K562 (cell line): Measurements from ENCODE around the gene NKX2-1. TPM values are rescaled to one million over a fixed set of nuclear protein-coding genes. Genes with fewer than 3 reads are reported as not detected.
A peak's percentile ranks its signal among the peaks of the same experiment; 100 is the strongest.

Source experiments
- ATAC-seq: fragments of 200-7000 bp; cut with Tn5 transposase; 3 replicates; pipeline ENCODE4 v1.9.1; 2020; ENCODE audit warnings: moderate library complexity
- BruUV-seq: library from RNA; stranded (reverse); fragments of 400-500 nt; replicated peaks from 2 replicates; lab custom pipeline; 2021; lab: Mats Ljungman, UMichigan
- CTCF ChIA-PET: fragments of 300-600 bp; formaldehyde crosslinking; extraction: SDS; loops from one replicate; lab custom pipeline; 2021; ENCODE audit warnings: low intra/inter-chr PET ratio; lab: Yijun Ruan, JAX
- POLR2A ChIA-PET: fragments of 300-600, 350-650 bp; sonication (Branson Sonifier 250); formaldehyde crosslinking; extraction: SDS; loops from one replicate; lab custom pipeline; 2021; ENCODE audit warnings: antibody characterized with exemption, inconsistent platforms; lab: Yijun Ruan, JAX
- DNase-seq, 4 experiments: peaks; one replicate each; pipeline versions ENCODE4 v3.0.0 to v3.0.0-alpha.2; 2011 to 2018; ENCODE audit warnings: low spot score in 3 of 4, mixed read lengths in 3 of 4; ENCODE audit errors: extremely low read depth in 1 of 4
- FAIRE-seq: peaks from 2 replicates; lab custom pipeline; 2011; peaks lifted over from hg19 to GRCh38; lab: Jason Lieb, UNC
- H2AFZ ChIP-seq: 2 replicates; pipeline ENCODE4 v1.6.0; 2011; ENCODE audit warnings: low read depth, low read length, control low read depth, inconsistent platforms
- H3K27ac ChIP-seq: fragments of 200-600 bp; 3 replicates; pipeline ENCODE4 v1.8.0; 2011; ENCODE audit warnings: low read depth, mild to moderate bottlenecking, control low read depth, inconsistent platforms, low read length, moderate library complexity, mixed read lengths; ENCODE audit errors: extremely low read depth
- H3K27me3 ChIP-seq, 2 experiments: fragments of 300-600 bp in 1 of 2; 2 replicates in 1 of 2; 3 replicates in 1 of 2; pipeline versions ENCODE4 v1.6.0 to v1.8.0; 2011; ENCODE audit warnings: inconsistent platforms in 2 of 2, low read length in 2 of 2, mild to moderate bottlenecking in 1 of 2, mixed read lengths in 1 of 2, moderate library complexity in 1 of 2; ENCODE audit not compliant: control insufficient read depth in 2 of 2, insufficient read depth in 2 of 2
- H3K36me3 ChIP-seq: fragments of 300-600 bp; 3 replicates; pipeline ENCODE4 v1.8.0; 2011; ENCODE audit warnings: mild to moderate bottlenecking, low read length, inconsistent platforms; ENCODE audit not compliant: control insufficient read depth, insufficient read depth
- H3K4me1 ChIP-seq, 2 experiments: fragments of 200-600 bp in 1 of 2; replicated peaks in 1 of 2; 2 replicates in 1 of 2; 3 replicates in 1 of 2; pipeline versions ENCODE4 v1.5.1 to v1.8.0; 2011; ENCODE audit warnings: inconsistent platforms in 2 of 2, low read length in 2 of 2, mild to moderate bottlenecking in 1 of 2, mixed read lengths in 1 of 2, moderate library complexity in 1 of 2; ENCODE audit not compliant: control insufficient read depth in 2 of 2, insufficient read depth in 2 of 2
- H3K4me2 ChIP-seq: 2 replicates; pipeline ENCODE4 v1.6.1; 2011; ENCODE audit warnings: low read length, control low read depth, inconsistent platforms, mixed read lengths; ENCODE audit not compliant: insufficient read depth
- H3K4me3 ChIP-seq: fragments of 200-600 bp; sonication (generic), shearing (Covaris generic); 2 replicates; pipeline ENCODE4 v1.5.1; 2016; ENCODE audit warnings: control low read depth, inconsistent platforms
- H3K79me2 ChIP-seq: fragments of 200-600 bp; 3 replicates; pipeline ENCODE4 v1.8.0; 2011; ENCODE audit warnings: low read length, inconsistent platforms; ENCODE audit not compliant: control insufficient read depth, insufficient read depth
- H3K9ac ChIP-seq, 2 experiments: 2 replicates each; pipeline versions ENCODE4 v1.6.0 to v1.6.1; 2011; ENCODE audit warnings: low read depth in 2 of 2, low read length in 2 of 2, control low read depth in 1 of 2, inconsistent platforms in 1 of 2, mild to moderate bottlenecking in 1 of 2, mixed read lengths in 1 of 2; ENCODE audit not compliant: insufficient read depth in 1 of 2
- H3K9me1 ChIP-seq: one replicate; pipeline ENCODE4 v1.6.0; 2011; ENCODE audit warnings: inconsistent platforms, mild to moderate bottlenecking, low read length, moderate library complexity; ENCODE audit not compliant: control insufficient read depth, insufficient read depth
- H3K9me3 ChIP-seq: replicated peaks from 2 replicates; pipeline ENCODE4 v1.5.1; 2011; ENCODE audit warnings: low read depth, low read length, inconsistent platforms; ENCODE audit not compliant: control insufficient read depth, insufficient read depth
- H4K20me1 ChIP-seq: replicated peaks from 2 replicates; pipeline ENCODE4 v1.6.1; 2011; ENCODE audit warnings: low read length, inconsistent platforms, mixed read lengths; ENCODE audit not compliant: control insufficient read depth, insufficient read depth
- CEBPB ChIP-seq: fragments of 450-650 bp; IDR thresholded peaks from 2 replicates; pipeline ENCODE4 v1.6.1; 2016; ENCODE audit warnings: missing genetic modification characterization, missing compliant biosample characterization
- NR4A1 ChIP-seq, 2 experiments: fragments of 250-450 bp in 1 of 2; fragments of 450-650 bp in 1 of 2; sonication (Bioruptor Pico) in 1 of 2; IDR thresholded peaks; 2 replicates each; pipeline versions ENCODE4 v1.4.0 to v1.6.1; 2016 to 2020; ENCODE audit warnings: mild to moderate bottlenecking in 2 of 2, missing compliant biosample characterization in 1 of 2, missing genetic modification characterization in 1 of 2, moderate library complexity in 1 of 2
- RAD21 ChIP-seq, 2 experiments: fragments of 250-450 bp in 1 of 2; fragments of 450-650 bp in 1 of 2; sonication (Bioruptor Pico) in 1 of 2; formaldehyde crosslinking in 1 of 2; IDR thresholded peaks in 1 of 2; conservative IDR thresholded peaks in 1 of 2; 2 replicates each; pipeline versions ENCODE4 v1.4.0 to v1.8.0; 2020 to 2022; ENCODE audit warnings: mild to moderate bottlenecking in 2 of 2, moderate library complexity in 1 of 2
- SMC3 ChIP-seq: conservative IDR thresholded peaks from 2 replicates; pipeline ENCODE4 v1.6.1; 2011; ENCODE audit warnings: low read depth, low read length, improper control_type of control experiment; ENCODE audit not compliant: insufficient read depth
- ZNF384 ChIP-seq: IDR thresholded peaks from 2 replicates; pipeline ENCODE4 v1.6.1; 2012; ENCODE audit warnings: low read depth, low read length, improper control_type of control experiment
- ZNF431 ChIP-seq: sonication (generic); formaldehyde crosslinking; IDR thresholded peaks from 2 replicates; pipeline ENCODE4 v1.8.0; 2022; ENCODE audit warnings: mild to moderate bottlenecking, missing genetic modification reagents
- WGBS: fragments of 100-300 bp; shearing (Covaris generic); methylation state at CpG from one replicate; pipeline ENCODE4 v1.1.6; 2016; ENCODE audit warnings: low coverage, mixed read lengths; ENCODE audit not compliant: insufficient coverage; ENCODE audit errors: missing lambda C conversion rate; 5-methylcytosine and 5-hydroxymethylcytosine counted together
- in situ Hi-C: fragments of 300-500 bp; cut with MboI; formaldehyde crosslinking; loops from 4 replicates; pipeline ENCODE4 v1.15.0; 2018; ENCODE audit warnings: inconsistent platforms, mixed read lengths
- intact Hi-C: fragments of 100-400 bp; cut with micrococcal nuclease; formaldehyde crosslinking; loops from 2 replicates; pipeline ENCODE4 v1.14.2; 2022
- polyA plus RNA-seq, 8 experiments: library from polyadenylated mRNA; depleted of rRNA in 4 of 8; stranded (reverse) in 5 of 8; unstranded in 3 of 8; fragments of >200 nt; fragmentation: Nextera tagmentation in 2 of 8; fragmentation: Illumina TruSeq in 1 of 8; extraction: Ambion mirVana in 2 of 8; extraction: Trizol in 1 of 8; gene quantifications; 2 replicates each; pipeline versions ENCODE4 v1.2.1 to v1.2.3, GENCODE V29; 2011 to 2014; ENCODE audit warnings: inconsistent platforms in 1 of 8, missing spikeins in 1 of 8
- total RNA-seq, 7 experiments: library from RNA; depleted of rRNA in 6 of 7; stranded (reverse); fragments of >200 nt in 6 of 7; fragmentation: Illumina TruSeq in 2 of 7; extraction: Trizol in 2 of 7; gene quantifications; 2 replicates each; pipeline versions ENCODE4 v1.2.1 to v1.2.3, GENCODE V29; 2011 to 2021; ENCODE audit warnings: low replicate concordance in 1 of 7
- TF ChIP-seq, protein P1 (sequence below), 3 experiments: IDR thresholded peaks in 2 of 3; conservative IDR thresholded peaks in 1 of 3; 2 replicates each; pipeline ENCODE4 v1.5.1; 2011 to 2012; ENCODE audit warnings: low read length in 3 of 3, mild to moderate bottlenecking in 3 of 3, control low read depth in 2 of 3, improper control_type of control experiment in 1 of 3, inconsistent platforms in 1 of 3, low read depth in 1 of 3, mixed read lengths in 1 of 3, moderate library complexity in 1 of 3; ENCODE audit not compliant: insufficient read depth in 2 of 3
- TF ChIP-seq, protein P2 (sequence below), 2 experiments: fragments of 450-650 bp; formaldehyde crosslinking in 1 of 2; IDR thresholded peaks; 2 replicates each; pipeline versions ENCODE4 v1.4.0 to v1.6.1; 2014 to 2020; ENCODE audit warnings: mild to moderate bottlenecking in 2 of 2, borderline replicate concordance in 1 of 2, low read depth in 1 of 2

Gene NKX2-1
- total and polyA plus RNA-seq, 9 of the 15 experiments (the other 6 are each of a cell fraction or from before 2014, with no cell fraction given): 0.11 TPM; not detected in 8

GRCh38 chr14:36553656-36554260 is 33.7 kb upstream of the NKX2-1 start:
- TF ChIP-seq ZNF384: peak; percentile 98
- no peak for TF ChIP-seq ZNF431 (CRISPR knock-in tag)
- no peak for TF ChIP-seq NR4A1 (CRISPR knock-in tag; IDR thresholded peaks at IDR 0.05)
- TF ChIP-seq NR4A1 (tag; IDR thresholded peaks at IDR 0.05): no peak
- TF ChIP-seq, protein P1, sequence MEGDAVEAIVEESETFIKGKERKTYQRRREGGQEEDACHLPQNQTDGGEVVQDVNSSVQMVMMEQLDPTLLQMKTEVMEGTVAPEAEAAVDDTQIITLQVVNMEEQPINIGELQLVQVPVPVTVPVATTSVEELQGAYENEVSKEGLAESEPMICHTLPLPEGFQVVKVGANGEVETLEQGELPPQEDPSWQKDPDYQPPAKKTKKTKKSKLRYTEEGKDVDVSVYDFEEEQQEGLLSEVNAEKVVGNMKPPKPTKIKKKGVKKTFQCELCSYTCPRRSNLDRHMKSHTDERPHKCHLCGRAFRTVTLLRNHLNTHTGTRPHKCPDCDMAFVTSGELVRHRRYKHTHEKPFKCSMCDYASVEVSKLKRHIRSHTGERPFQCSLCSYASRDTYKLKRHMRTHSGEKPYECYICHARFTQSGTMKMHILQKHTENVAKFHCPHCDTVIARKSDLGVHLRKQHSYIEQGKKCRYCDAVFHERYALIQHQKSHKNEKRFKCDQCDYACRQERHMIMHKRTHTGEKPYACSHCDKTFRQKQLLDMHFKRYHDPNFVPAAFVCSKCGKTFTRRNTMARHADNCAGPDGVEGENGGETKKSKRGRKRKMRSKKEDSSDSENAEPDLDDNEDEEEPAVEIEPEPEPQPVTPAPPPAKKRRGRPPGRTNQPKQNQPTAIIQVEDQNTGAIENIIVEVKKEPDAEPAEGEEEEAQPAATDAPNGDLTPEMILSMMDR (IDR thresholded peaks at IDR 0.05 in 2 of 3, conservative IDR thresholded peaks at IDR 0.05 in 1 of 3; ENCODE audit: insufficient read depth in 2 of 3, low read depth in 1 of 3, low read length in 3 of 3): peak; percentile 54 to 70 (median 55)
- TF ChIP-seq, protein P2, sequence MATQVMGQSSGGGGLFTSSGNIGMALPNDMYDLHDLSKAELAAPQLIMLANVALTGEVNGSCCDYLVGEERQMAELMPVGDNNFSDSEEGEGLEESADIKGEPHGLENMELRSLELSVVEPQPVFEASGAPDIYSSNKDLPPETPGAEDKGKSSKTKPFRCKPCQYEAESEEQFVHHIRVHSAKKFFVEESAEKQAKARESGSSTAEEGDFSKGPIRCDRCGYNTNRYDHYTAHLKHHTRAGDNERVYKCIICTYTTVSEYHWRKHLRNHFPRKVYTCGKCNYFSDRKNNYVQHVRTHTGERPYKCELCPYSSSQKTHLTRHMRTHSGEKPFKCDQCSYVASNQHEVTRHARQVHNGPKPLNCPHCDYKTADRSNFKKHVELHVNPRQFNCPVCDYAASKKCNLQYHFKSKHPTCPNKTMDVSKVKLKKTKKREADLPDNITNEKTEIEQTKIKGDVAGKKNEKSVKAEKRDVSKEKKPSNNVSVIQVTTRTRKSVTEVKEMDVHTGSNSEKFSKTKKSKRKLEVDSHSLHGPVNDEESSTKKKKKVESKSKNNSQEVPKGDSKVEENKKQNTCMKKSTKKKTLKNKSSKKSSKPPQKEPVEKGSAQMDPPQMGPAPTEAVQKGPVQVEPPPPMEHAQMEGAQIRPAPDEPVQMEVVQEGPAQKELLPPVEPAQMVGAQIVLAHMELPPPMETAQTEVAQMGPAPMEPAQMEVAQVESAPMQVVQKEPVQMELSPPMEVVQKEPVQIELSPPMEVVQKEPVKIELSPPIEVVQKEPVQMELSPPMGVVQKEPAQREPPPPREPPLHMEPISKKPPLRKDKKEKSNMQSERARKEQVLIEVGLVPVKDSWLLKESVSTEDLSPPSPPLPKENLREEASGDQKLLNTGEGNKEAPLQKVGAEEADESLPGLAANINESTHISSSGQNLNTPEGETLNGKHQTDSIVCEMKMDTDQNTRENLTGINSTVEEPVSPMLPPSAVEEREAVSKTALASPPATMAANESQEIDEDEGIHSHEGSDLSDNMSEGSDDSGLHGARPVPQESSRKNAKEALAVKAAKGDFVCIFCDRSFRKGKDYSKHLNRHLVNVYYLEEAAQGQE (IDR thresholded peaks at IDR 0.05; ENCODE audit: borderline replicate concordance): peak; percentile 23; the same call in 1 of the 2 replicates
- TF ChIP-seq, protein P2 (CRISPR knock-in tag; IDR thresholded peaks at IDR 0.05; ENCODE audit: low read depth): no peak
- peak; percentile 40; the same call in 1 of the 2 replicates for TF ChIP-seq SMC3
- TF ChIP-seq RAD21 (CRISPR knock-in tag; conservative IDR thresholded peaks at IDR 0.05 in 1 of 2, IDR thresholded peaks at IDR 0.05 in 1 of 2): peak in 1 of 2 experiments; percentile 42; a peak in 3 of 4 replicates
- TF ChIP-seq CEBPB (tag): no peak
- TF ChIP-seq, all 486 proteins: peak for 5
- H3K4me1 ChIP-seq: no peaks in the 10 kb centered on the region
- H4K20me1 ChIP-seq: no peaks in the 10 kb centered on the region; the same call in none of the 2 replicates
- CTCF ChIA-PET: interaction anchor here (0.6 to 1.8 kb wide), 3 partner anchors 51 to 596 kb away, joined by 3 to 20 read pairs (median 7); no protein-coding TSS in a partner anchor
- H3K9ac ChIP-seq: no peak overlapping the region
- H3K27ac ChIP-seq: no peak overlapping the region
- BruUV-seq: no TSS peak
- ATAC-seq (peak; percentile 80), DNase-seq (peak; percentile 32 to 38 (median 37)), FAIRE-seq (peak; percentile 26)
- H3K9me1 ChIP-seq: no peaks in the 10 kb centered on the region
- no peak overlapping the region for H3K4me3 ChIP-seq
- H3K4me2 ChIP-seq: no peak overlapping the region
- no peak overlapping the region for H2AFZ ChIP-seq
- 18% methylated on average over 3 of the region's 4 CpGs for WGBS
- POLR2A ChIA-PET: interaction anchor here (1.2 kb wide), 1 partner anchor 25 kb away, joined by 3 read pairs; no protein-coding TSS in a partner anchor
- no peaks in the 10 kb centered on the region for H3K36me3 ChIP-seq
- in situ Hi-C loops: no loop called here
- no peaks in the 10 kb centered on the region for H3K79me2 ChIP-seq
- peaks cover 0 to 5% of the 10 kb centered on the region in 2 experiments; a peak in 2 of 5 replicates for H3K27me3 ChIP-seq
- intact Hi-C loops: loop anchor here (1.0 to 10.0 kb wide), 2 partner anchors 52 to 391 kb away; no protein-coding TSS in a partner anchor
- no peaks in the 10 kb centered on the region for H3K9me3 ChIP-seq
